Astrocyte (in vitro differentiated cells and primary cell): ENCODE data around the gene SLC25A43.

Source experiments
- EZH2 ChIP-seq: IDR thresholded peaks from 2 replicates; pipeline ENCODE4 v1.6.1; 2012; ENCODE audit warnings: mild to moderate bottlenecking, low read length, inconsistent platforms; ENCODE audit not compliant: insufficient read depth
- TF ChIP-seq, protein P1 (sequence below): IDR thresholded peaks from 2 replicates; pipeline ENCODE4 v1.5.1; 2011; ENCODE audit warnings: low read depth, mild to moderate bottlenecking, inconsistent platforms, low read length, moderate library complexity; ENCODE audit not compliant: insufficient read depth

DNA sequence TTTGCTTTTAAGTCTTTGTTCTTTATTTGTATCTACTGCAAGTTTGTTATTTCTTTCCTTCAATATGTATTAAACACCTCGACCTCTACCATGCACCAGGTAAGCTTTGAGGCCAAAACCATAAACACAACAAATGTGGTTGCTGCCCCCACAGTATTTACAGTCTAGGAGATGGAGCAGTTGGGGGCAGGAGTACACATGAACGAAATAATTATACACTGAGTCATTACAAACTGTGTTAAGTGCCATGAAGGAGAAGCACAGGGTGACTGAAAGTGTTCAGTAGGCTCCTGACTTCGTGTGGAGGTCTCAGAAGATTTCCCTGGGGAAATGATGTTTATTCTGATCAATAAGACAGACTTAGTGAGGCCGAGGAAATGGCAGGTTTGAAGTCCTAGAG lies 30.3 kb downstream of the SLC25A43 start:
- TF ChIP-seq, protein P1, sequence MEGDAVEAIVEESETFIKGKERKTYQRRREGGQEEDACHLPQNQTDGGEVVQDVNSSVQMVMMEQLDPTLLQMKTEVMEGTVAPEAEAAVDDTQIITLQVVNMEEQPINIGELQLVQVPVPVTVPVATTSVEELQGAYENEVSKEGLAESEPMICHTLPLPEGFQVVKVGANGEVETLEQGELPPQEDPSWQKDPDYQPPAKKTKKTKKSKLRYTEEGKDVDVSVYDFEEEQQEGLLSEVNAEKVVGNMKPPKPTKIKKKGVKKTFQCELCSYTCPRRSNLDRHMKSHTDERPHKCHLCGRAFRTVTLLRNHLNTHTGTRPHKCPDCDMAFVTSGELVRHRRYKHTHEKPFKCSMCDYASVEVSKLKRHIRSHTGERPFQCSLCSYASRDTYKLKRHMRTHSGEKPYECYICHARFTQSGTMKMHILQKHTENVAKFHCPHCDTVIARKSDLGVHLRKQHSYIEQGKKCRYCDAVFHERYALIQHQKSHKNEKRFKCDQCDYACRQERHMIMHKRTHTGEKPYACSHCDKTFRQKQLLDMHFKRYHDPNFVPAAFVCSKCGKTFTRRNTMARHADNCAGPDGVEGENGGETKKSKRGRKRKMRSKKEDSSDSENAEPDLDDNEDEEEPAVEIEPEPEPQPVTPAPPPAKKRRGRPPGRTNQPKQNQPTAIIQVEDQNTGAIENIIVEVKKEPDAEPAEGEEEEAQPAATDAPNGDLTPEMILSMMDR: no peak
- no peak for TF ChIP-seq EZH2
